Measurements from ENCODE around the gene RBMS3. TPM values are rescaled to one million over a fixed set of nuclear protein-coding genes. Genes with fewer than 3 reads are reported as not detected.

The RBMS3 gene
- total and polyA plus RNA-seq, 5 donors, result 8.9 to 66.7 (median 56.5) TPM

DNA sequence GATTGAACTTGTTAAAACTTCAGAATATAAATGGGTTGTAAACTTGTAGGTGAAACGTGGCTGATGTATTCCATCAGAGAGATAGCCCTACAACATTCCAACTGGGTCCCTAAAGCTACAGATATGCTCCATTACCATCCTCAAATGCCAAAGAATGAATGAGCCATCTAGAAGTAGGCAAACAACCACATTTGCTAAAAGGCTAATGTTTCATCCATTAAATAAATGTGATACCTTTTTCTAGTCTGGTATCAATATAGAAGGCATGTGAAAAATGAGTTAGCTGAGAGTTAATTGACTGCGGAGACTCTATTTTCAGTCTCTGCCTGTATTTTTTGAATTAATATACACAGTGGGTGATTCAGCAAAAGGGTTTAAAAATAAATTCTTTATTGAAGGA is 203.8 kb downstream of the RBMS3 start:
- ATAC-seq, result no peak
- intact Hi-C loops (cut with DNase I), result no loop called here
- 85% methylated on average over 2 of the region's 2 CpGs for WGBS

DNA sequence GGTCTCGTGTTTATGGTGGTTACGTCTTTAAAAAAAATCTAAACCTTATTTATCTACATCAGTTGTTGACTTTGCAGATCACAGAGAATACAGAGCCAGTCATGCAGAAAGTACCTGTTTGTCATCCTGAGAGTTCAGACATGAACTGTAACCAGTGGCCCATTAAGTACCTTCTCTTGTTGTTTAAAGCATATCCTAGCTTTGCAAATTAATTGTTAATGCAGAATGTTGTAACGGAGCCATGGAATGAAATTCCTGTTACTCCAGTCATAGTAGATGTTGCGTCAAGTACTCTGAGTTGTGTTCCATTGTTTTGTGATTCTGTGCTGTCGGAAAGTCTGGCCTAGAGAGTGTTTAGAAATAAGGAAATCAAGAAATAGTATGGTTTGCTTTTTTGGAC is 205.2 kb downstream of the RBMS3 start:
- Histone ChIP-seq H3K9me3 (ENCODE audit: control insufficient read depth, low read length) (no peaks in the 10 kb centered on the region), H3K27me3 (ENCODE audit: control insufficient read depth, insufficient read depth) (no peaks in the 10 kb centered on the region), H3K4me3 (ENCODE audit: low read length) (no peak overlapping the region), H3K27ac (ENCODE audit: low read length) (no peak overlapping the region), H3K4me1 (ENCODE audit: control insufficient read depth, insufficient read depth, low read length) (peaks cover 4% of the 10 kb centered on the region)
- intact Hi-C loops (cut with DNase I), result no loop called here
- DNase-seq (no peak), ATAC-seq (peak; percentile 43 to 78)
- 81% methylated on average over 5 of the region's 5 CpGs for WGBS

More for the DNA sequence above, 203.8 kb downstream of the RBMS3 start:
- no peak for DNase-seq
- Histone ChIP-seq H3K27ac (ENCODE audit: low read length) (no peak overlapping the region), H3K4me3 (ENCODE audit: low read length) (no peak overlapping the region), H3K9me3 (ENCODE audit: control insufficient read depth, low read length) (no peaks in the 10 kb centered on the region), H3K27me3 (ENCODE audit: control insufficient read depth, insufficient read depth) (no peaks in the 10 kb centered on the region), H3K4me1 (ENCODE audit: control insufficient read depth, insufficient read depth, low read length) (peaks cover 4% of the 10 kb centered on the region)

DNA sequence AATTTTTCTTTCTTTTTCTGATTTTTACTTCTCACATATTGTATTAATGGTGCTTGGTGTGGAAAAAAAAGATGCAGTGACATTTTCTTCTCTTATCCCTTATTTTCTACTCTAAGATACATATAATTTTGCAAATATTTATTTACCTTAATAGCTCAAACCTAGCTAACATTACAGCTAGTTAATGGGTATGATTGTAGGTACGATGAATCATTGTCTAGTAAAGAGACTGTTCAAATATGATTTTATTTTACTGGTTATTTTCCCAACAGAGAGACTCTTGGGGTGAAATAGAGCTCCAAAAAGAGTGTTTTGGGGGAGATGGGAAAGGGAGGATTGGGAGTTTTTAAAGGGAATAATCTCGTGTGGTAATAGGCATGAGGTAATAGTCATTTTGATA is 206.0 kb downstream of the RBMS3 start:
- Histone ChIP-seq H3K4me1 (ENCODE audit: control insufficient read depth, insufficient read depth, low read length) (peaks cover 1% of the 10 kb centered on the region), H3K27ac (ENCODE audit: low read length) (no peak overlapping the region), H3K27me3 (ENCODE audit: control insufficient read depth, insufficient read depth) (no peaks in the 10 kb centered on the region), H3K9me3 (ENCODE audit: control insufficient read depth, low read length) (no peaks in the 10 kb centered on the region), H3K4me3 (ENCODE audit: low read length) (no peak overlapping the region)
- ATAC-seq, result no peak
- WGBS, result 82% methylated on average over 2 of the region's 2 CpGs
- intact Hi-C loops (cut with DNase I), result no loop called here
- no peak for DNase-seq

DNA sequence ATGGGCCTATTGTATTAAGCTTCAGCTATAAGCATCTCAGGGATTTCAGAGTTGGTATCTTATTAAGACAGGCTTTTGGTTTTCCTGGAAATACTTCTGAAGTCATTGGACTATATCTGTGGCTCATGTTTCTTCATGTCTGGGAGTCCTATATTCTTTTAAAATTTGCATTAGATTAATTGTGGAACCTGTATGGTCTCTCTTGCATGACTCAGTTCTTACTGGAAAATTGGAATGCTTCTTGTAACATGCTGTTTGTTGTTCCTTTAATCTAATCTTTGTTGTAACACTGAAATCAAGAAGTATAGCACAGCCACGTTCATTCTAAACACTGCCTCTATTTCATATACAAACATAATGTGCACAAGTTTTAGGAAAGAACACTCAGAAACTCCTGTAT is 208.1 kb downstream of the RBMS3 start:
- no peak overlapping the region for H3K27ac ChIP-seq (ENCODE audit: low read length)
- WGBS, result 64% methylated on average over 1 of the region's 1 CpG
- no peaks in the 10 kb centered on the region for H3K9me3 ChIP-seq (ENCODE audit: control insufficient read depth, low read length)
- DNase-seq (no peak), ATAC-seq (no peak)
- no peak overlapping the region for H3K4me3 ChIP-seq (ENCODE audit: low read length)
- intact Hi-C loops (cut with DNase I), result no loop called here
- peaks cover 1% of the 10 kb centered on the region for H3K4me1 ChIP-seq (ENCODE audit: control insufficient read depth, insufficient read depth, low read length)
- no peaks in the 10 kb centered on the region for H3K27me3 ChIP-seq (ENCODE audit: control insufficient read depth, insufficient read depth)

DNA sequence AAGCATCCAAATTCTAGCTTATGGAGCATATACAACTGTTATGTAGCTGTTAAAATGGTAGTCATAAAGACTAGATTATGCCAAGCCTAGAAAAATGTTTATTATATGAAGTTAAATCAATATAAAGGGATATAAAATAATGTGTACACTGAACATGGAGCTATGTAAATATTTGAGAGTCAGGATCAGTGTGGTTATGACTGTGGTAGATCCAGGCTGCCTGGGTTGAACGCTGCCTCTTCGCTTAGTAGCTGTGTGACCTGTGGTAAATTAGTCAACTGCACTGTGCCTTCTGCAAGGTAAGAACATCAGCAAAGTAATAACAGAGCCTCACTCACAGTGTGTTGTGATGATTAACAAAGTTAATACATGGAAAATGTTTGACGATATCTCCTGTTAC is 212.2 kb downstream of the RBMS3 start:
- ATAC-seq (no peak), DNase-seq (no peak)
- Histone ChIP-seq H3K27ac (ENCODE audit: low read length) (no peak overlapping the region), H3K4me3 (ENCODE audit: low read length) (no peak overlapping the region), H3K27me3 (ENCODE audit: control insufficient read depth, insufficient read depth) (no peaks in the 10 kb centered on the region), H3K9me3 (ENCODE audit: control insufficient read depth, low read length) (no peaks in the 10 kb centered on the region), H3K4me1 (ENCODE audit: control insufficient read depth, insufficient read depth, low read length) (no peaks in the 10 kb centered on the region)
- intact Hi-C loops (cut with DNase I), result no loop called here
- WGBS, result 97% methylated on average over 3 of the region's 3 CpGs

DNA sequence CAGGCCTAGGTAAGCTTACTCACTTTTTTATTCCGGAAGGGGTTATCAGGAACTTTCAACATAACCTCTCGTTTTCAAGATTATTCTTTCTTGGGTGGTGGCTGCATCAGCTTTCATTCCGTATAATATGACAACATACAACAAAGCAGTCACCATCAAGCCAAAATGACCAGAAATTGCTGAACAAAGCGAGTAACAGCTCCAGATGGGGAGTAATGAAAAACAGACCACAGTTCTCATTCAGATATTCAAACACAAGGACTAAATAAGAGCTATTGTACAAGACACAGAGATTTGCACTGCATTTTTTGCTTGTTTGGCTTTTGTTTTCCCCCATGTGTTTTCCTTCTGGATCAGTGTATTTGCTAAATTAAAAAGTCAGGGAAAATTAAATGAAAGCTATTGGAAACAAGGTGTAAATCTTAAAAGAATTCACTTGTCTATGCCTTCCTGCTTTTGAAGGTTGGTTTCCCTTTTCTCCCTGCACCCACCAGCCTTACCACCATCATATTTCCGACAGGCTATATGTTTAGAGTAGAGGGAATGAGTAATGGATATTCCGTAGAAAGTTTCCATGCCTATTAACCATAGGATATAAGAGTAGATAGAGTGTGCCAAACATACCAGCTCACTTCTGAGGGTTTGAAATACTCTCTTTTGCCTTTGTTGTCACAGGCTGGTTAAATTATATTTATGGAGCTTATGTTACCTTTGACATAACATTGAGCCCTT is 213.6 kb downstream of the RBMS3 start:
- no peaks in the 10 kb centered on the region for H3K9me3 ChIP-seq (ENCODE audit: control insufficient read depth, low read length)
- DNase-seq, result no peak
- WGBS, result 68% methylated on average over 6 of the region's 6 CpGs
- intact Hi-C loops (cut with DNase I), result no loop called here
- peak in 1 of 2 donors; percentile 45 for ATAC-seq
- no peaks in the 10 kb centered on the region for H3K4me1 ChIP-seq (ENCODE audit: control insufficient read depth, insufficient read depth, low read length)
- no peak overlapping the region for H3K4me3 ChIP-seq (ENCODE audit: low read length)
- H3K27ac ChIP-seq (ENCODE audit: low read length), result no peak overlapping the region
- H3K27me3 ChIP-seq (ENCODE audit: control insufficient read depth, insufficient read depth), result no peaks in the 10 kb centered on the region

DNA sequence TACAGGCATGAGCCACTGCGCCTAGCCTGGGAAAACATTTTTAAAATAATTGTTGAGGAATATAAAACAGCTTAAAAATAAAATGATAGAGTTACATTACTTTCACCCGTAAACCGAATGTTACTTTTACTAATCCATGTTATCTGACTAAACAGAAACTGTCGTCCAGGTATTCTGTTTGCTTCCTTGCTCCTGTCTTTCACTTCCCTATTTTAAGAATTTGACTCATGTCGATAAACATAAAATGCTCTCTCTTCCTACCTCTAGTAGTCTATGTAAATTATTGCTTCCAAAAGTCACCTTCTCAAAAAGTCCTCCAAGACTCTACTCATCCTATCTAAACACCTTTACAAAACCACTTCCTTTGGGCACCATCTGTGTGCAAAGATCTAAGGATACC is 216.4 kb downstream of the RBMS3 start:
- WGBS, result 92% methylated on average over 5 of the region's 5 CpGs
- Histone ChIP-seq H3K9me3 (ENCODE audit: control insufficient read depth, low read length) (no peaks in the 10 kb centered on the region), H3K27me3 (ENCODE audit: control insufficient read depth, insufficient read depth) (no peaks in the 10 kb centered on the region), H3K27ac (ENCODE audit: low read length) (no peak overlapping the region), H3K4me3 (ENCODE audit: low read length) (no peak overlapping the region), H3K4me1 (ENCODE audit: control insufficient read depth, insufficient read depth, low read length) (no peaks in the 10 kb centered on the region)
- intact Hi-C loops (cut with DNase I), result no loop called here
- ATAC-seq (no peak), DNase-seq (no peak)

DNA sequence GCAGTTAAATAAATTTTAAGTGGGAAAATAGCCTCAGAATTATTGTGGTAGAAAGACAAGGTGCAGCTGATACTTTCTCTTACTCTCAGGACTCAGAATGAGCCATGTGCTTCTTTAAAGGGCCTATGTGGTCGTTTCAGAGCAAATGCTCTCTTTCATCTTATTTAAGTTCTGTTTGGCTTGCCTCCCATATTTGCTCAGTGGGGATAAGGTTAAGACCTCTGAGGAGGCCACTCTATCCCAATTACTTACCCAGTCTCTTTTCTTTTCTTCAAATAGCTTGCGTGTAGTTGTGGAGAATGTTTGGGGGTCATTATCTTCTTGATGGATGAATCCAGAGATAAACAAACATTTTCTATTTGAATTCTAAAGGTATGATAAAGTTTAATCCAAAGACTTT is 221.9 kb downstream of the RBMS3 start:
- intact Hi-C loops (cut with DNase I), result no loop called here
- ATAC-seq (no peak), DNase-seq (no peak)
- Histone ChIP-seq H3K9me3 (ENCODE audit: control insufficient read depth, low read length) (no peaks in the 10 kb centered on the region), H3K27me3 (ENCODE audit: control insufficient read depth, insufficient read depth) (no peaks in the 10 kb centered on the region), H3K4me3 (ENCODE audit: low read length) (no peak overlapping the region), H3K4me1 (ENCODE audit: control insufficient read depth, insufficient read depth, low read length) (peaks cover 2% of the 10 kb centered on the region), H3K27ac (ENCODE audit: low read length) (no peak overlapping the region)
- WGBS, result 83% methylated on average over 2 of the region's 2 CpGs

DNA sequence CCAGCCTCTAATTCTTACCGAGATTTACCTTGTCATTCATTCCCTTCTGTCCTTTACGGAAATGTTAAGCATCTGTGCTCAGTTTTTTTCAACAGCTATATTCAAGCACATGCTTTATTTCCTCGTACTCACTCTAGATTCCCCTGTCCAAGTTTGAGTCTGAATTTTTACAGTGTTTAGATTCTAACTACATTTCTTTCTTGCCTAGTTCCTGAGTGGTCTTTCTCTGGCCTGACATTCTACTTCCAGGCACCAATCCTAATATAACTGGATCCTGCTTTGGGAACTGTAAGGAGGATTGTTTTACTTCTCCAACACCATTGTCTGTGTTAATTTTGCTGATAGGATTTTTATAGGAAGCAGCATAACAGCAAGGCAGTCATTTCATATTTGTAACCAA is 222.4 kb downstream of the RBMS3 start:
- no peaks in the 10 kb centered on the region for H3K9me3 ChIP-seq (ENCODE audit: control insufficient read depth, low read length)
- intact Hi-C loops (cut with DNase I), result no loop called here
- no peak overlapping the region for H3K27ac ChIP-seq (ENCODE audit: low read length)
- WGBS, result 84% methylated on average over 3 of the region's 3 CpGs
- H3K27me3 ChIP-seq (ENCODE audit: control insufficient read depth, insufficient read depth), result no peaks in the 10 kb centered on the region
- ATAC-seq, result no peak
- no peak for DNase-seq
- peaks cover 2% of the 10 kb centered on the region for H3K4me1 ChIP-seq (ENCODE audit: control insufficient read depth, insufficient read depth, low read length)
- no peak overlapping the region for H3K4me3 ChIP-seq (ENCODE audit: low read length)

DNA sequence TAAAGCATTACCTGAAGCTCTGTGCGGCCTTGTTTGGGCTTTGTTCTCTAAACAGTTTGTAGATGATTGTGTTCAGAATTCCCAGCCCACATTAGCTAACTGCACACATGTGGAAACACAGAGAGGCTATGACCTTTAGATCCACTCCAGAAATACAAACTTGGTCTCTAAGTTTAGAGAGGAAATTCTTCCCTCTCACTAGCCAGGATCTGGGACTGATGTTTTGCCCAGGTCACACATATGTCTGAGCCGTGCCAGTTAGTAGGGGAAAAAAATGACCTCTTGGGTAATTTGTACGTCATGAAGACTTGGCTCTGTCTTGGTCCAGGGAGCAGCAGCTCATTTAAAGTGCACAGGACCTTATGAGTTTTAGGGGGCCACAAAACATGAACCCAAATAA is 223.1 kb downstream of the RBMS3 start:
- Histone ChIP-seq H3K27me3 (ENCODE audit: control insufficient read depth, insufficient read depth) (no peaks in the 10 kb centered on the region), H3K4me1 (ENCODE audit: control insufficient read depth, insufficient read depth, low read length) (peaks cover 2% of the 10 kb centered on the region), H3K27ac (ENCODE audit: low read length) (no peak overlapping the region), H3K9me3 (ENCODE audit: control insufficient read depth, low read length) (no peaks in the 10 kb centered on the region), H3K4me3 (ENCODE audit: low read length) (no peak overlapping the region)
- 28% methylated on average over 3 of the region's 3 CpGs for WGBS
- peak; percentile 95 to 99 for ATAC-seq
- peak in 2 of 3 donors; percentile 41 to 59 for DNase-seq
- intact Hi-C loops (cut with DNase I), result no loop called here

DNA sequence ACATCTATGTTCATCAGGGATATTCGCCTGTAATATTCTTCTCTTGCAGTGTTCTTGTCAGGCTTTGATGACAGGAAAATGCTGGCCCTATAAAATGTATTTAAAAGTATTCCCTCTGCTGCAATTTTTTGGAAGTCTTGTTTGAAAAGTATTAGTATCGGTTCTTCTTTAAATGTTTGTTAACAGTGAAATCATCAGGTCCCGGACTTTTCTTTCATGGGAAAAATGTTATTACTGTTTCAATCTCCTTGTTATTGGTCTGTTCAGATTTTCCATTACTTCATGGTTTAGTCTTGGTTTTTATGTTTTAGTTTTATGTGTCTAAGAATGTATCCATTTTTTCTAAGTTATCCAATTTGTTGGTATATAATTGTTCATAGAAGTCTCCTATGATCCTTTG is 225.6 kb downstream of the RBMS3 start:
- no peak for ATAC-seq
- Histone ChIP-seq H3K9me3 (ENCODE audit: control insufficient read depth, low read length) (no peaks in the 10 kb centered on the region), H3K27me3 (ENCODE audit: control insufficient read depth, insufficient read depth) (no peaks in the 10 kb centered on the region), H3K4me1 (ENCODE audit: control insufficient read depth, insufficient read depth, low read length) (peaks cover 2% of the 10 kb centered on the region), H3K4me3 (ENCODE audit: low read length) (no peak overlapping the region), H3K27ac (ENCODE audit: low read length) (no peak overlapping the region)
- DNase-seq, result no peak
- 81% methylated on average over 3 of the region's 3 CpGs for WGBS
- intact Hi-C loops (cut with DNase I), result no loop called here

DNA sequence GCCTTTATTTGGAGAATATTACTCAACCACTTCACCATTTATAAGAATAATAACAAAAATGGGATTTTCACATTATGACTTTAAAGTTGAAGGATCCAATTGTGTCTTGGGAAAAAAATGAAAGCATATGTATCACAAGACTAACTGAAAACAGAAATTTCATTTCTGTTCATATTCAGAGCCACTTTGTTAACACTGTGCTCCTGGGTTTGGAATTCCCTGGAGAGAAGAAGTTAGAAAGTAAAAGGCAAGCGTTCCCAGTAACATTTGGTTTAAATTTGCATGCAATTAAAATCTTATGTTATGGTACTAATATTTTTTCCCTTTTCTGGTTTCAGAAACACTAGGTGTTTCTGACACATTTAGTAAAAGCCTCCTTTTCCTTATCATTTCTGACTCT is 230.8 kb downstream of the RBMS3 start:
- DNase-seq, result no peak
- peaks cover 5% of the 10 kb centered on the region for H3K4me1 ChIP-seq (ENCODE audit: control insufficient read depth, insufficient read depth, low read length)
- no peaks in the 10 kb centered on the region for H3K9me3 ChIP-seq (ENCODE audit: control insufficient read depth, low read length)
- no peaks in the 10 kb centered on the region for H3K27me3 ChIP-seq (ENCODE audit: control insufficient read depth, insufficient read depth)
- intact Hi-C loops (cut with DNase I), result no loop called here
- no peak overlapping the region for H3K27ac ChIP-seq (ENCODE audit: low read length)
- H3K4me3 ChIP-seq (ENCODE audit: low read length), result no peak overlapping the region
- 57% methylated on average over 1 of the region's 1 CpG for WGBS
- no peak for ATAC-seq

Measured in right cardiac atrium (tissue), 5 donors.